Measurements from ENCODE around the gene RAB7A.
A peak's percentile ranks its signal among the peaks of the same experiment; 100 is the strongest.
"Not testable (repeated sequence)": the region's sequence is repeated elsewhere in the genome, so short reads cannot be mapped to it uniquely, and the experiment has no call there.

RAB7A gene

GRCh38 chr3:128714887-128715491 lies 11.0 kb upstream of the RAB7A start:
- no peak for DNase-seq
- in situ Hi-C loops (cut with HindIII; ENCODE audit: low pct_ligation_motif_present, low sequenced_read_pairs): no loop called here
- no peaks in the 10 kb centered on the region for H3K27me3 ChIP-seq (replicated peaks)
- H3K36me3 ChIP-seq (replicated peaks): no peaks in the 10 kb centered on the region
- no peak overlapping the region for H3K27ac ChIP-seq
- TF ChIP-seq CTCF (IDR thresholded peaks at IDR 0.05; ENCODE audit: low read depth, low read length, missing control alignments): no peak
- H3K4me3 ChIP-seq (ENCODE audit: low read depth, low read length): no peak overlapping the region

GRCh38 chr3:128718892-128719291 lies 7.1 kb upstream of the RAB7A start:
- H3K27me3 ChIP-seq (replicated peaks); H3K36me3 ChIP-seq (replicated peaks); in situ Hi-C loops (cut with HindIII; ENCODE audit: low pct_ligation_motif_present, low sequenced_read_pairs); H3K27ac ChIP-seq; DNase-seq; H3K4me3 ChIP-seq (ENCODE audit: low read depth, low read length): not testable (repeated sequence)

GRCh38 chr3:128720891-128721290 lies 5.1 kb upstream of the RAB7A start:
- H3K27ac ChIP-seq: no peak overlapping the region
- H3K27me3 ChIP-seq (replicated peaks): no peaks in the 10 kb centered on the region
- no peak for TF ChIP-seq CTCF (IDR thresholded peaks at IDR 0.05; ENCODE audit: low read depth, low read length, missing control alignments)
- no peaks in the 10 kb centered on the region for H3K36me3 ChIP-seq (replicated peaks)
- in situ Hi-C loops (cut with HindIII; ENCODE audit: low pct_ligation_motif_present, low sequenced_read_pairs): no loop called here
- DNase-seq: no peak
- H3K4me3 ChIP-seq (ENCODE audit: low read depth, low read length): no peak overlapping the region

GRCh38 chr3:128723477-128723876 lies 2.5 kb upstream of the RAB7A start:
- in situ Hi-C loops (cut with HindIII; ENCODE audit: low pct_ligation_motif_present, low sequenced_read_pairs): no loop called here
- DNase-seq: no peak

GRCh38 chr3:128725547-128726022 lies 398 bp upstream of the RAB7A start:
- no peak for DNase-seq

More at GRCh38 chr3:128723477-128723876, 2.5 kb upstream of the RAB7A start:
- H3K27me3 ChIP-seq (replicated peaks): no peaks in the 10 kb centered on the region
- H3K36me3 ChIP-seq (replicated peaks): no peaks in the 10 kb centered on the region
- H3K27ac ChIP-seq: no peak overlapping the region
- no peak for TF ChIP-seq CTCF (IDR thresholded peaks at IDR 0.05; ENCODE audit: low read depth, low read length, missing control alignments)
- H3K4me3 ChIP-seq (ENCODE audit: low read depth, low read length): no peak overlapping the region

GRCh38 chr3:128727059-128727458 lies 1.1 kb downstream of the RAB7A start:
- in situ Hi-C loops (cut with HindIII; ENCODE audit: low pct_ligation_motif_present, low sequenced_read_pairs): no loop called here
- no peaks in the 10 kb centered on the region for H3K36me3 ChIP-seq (replicated peaks)
- H3K27ac ChIP-seq: peak overlapping the region; percentile 92
- H3K27me3 ChIP-seq (replicated peaks): no peaks in the 10 kb centered on the region
- no peak for DNase-seq
- H3K4me3 ChIP-seq (ENCODE audit: low read depth, low read length): peak overlapping the region; percentile 98
- no peak for TF ChIP-seq CTCF (IDR thresholded peaks at IDR 0.05; ENCODE audit: low read depth, low read length, missing control alignments)

More at GRCh38 chr3:128725547-128726022, 398 bp upstream of the RAB7A start:
- in situ Hi-C loops (cut with HindIII; ENCODE audit: low pct_ligation_motif_present, low sequenced_read_pairs): no loop called here
- Histone ChIP-seq H3K27ac (peak overlapping the region; percentile 92), H3K36me3 (replicated peaks) (no peaks in the 10 kb centered on the region), H3K4me3 (ENCODE audit: low read depth, low read length) (peak overlapping the region; percentile 98), H3K27me3 (replicated peaks) (no peaks in the 10 kb centered on the region)
- TF ChIP-seq CTCF (IDR thresholded peaks at IDR 0.05; ENCODE audit: low read depth, low read length, missing control alignments): no peak

Measured in brain microvascular endothelial cell (primary cell).